Measurements from ENCODE around the gene MED7.

The MED7 gene

DNA sequence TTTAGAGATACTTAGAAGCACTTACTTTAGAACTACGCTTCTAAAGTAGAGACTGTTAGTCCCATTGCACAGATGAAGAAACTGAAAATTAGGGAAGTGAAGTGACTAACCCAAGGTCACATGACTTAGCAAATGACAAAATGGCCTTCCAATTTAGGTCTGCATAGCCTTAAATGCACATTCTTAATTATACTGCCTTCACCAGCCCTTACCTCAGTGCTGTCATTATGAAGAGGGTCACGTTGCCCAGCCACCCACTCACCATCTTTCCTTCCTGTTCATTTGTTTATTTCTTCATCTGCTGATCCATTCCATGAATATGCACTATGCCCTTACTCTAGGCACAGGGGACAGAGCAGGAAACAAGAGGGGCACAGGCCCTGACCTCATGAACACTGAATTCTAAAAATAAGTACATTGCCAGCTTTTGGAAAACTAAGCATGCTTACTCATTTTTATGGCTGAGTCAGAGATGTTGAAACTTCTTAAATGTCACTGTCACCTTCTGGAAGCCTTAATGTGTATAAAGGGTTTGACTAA, 42.5 kb downstream of the MED7 start:
- DNase-seq = no peak

DNA sequence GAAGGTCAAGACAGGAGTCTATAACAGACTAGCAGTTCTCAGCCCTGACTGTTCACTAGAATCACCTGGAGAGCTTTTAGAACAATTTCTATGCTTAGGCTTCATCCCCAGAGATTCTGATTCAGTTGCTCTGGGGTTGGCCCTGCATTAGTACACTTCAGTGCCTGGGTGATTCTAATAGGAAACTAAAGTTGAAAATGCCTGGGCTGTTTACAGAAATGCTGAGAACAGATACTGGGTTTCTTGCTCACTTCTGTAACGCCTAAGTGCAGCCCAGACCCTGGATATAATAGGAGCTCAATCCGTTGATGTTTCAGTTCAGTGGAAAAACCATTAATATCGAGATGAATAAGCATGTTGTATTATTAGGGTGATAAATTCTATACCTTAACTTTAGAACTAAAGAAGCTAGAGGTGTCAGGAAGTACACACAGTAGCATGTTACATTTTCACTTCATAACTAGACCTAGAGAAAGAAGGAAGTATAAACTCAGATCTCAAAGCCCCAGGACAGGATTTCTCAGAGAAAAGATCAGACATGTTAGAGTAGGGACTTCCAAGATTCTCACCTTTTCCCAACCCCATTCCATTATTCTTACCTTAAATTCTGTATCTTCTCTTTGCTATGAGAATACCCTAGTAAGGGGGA, 54.2 kb downstream of the MED7 start:
- DNase-seq = no peak
